Measurements from ENCODE around the gene MYL9.

Gene MYL9

DNA sequence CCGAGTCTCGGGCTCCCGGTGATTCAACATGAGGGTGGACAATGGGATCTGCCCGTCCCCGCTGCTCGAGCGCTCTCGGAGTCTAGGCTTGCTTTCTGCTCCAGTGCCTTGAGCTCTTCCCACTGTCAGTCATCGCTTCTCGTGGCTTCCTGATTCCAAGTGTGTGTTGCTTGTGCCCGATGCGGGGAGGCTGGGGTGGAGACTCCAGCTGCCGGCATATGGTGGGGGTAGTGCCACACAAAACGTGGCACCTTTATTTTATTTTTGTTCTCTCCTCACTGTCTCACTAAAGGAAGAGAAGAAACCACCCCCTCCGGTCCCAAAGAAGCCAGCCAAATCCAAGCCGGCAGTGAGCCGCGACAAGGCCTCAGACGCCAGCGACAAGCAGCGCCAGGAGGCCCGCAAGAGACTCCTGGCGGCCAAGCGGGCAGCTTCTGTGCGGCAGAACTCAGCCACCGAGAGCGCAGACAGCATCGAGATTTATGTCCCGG is 14.8 kb upstream of the MYL9 start:
- peak in 1 of 2 experiments; percentile 41 for DNase-seq

DNA sequence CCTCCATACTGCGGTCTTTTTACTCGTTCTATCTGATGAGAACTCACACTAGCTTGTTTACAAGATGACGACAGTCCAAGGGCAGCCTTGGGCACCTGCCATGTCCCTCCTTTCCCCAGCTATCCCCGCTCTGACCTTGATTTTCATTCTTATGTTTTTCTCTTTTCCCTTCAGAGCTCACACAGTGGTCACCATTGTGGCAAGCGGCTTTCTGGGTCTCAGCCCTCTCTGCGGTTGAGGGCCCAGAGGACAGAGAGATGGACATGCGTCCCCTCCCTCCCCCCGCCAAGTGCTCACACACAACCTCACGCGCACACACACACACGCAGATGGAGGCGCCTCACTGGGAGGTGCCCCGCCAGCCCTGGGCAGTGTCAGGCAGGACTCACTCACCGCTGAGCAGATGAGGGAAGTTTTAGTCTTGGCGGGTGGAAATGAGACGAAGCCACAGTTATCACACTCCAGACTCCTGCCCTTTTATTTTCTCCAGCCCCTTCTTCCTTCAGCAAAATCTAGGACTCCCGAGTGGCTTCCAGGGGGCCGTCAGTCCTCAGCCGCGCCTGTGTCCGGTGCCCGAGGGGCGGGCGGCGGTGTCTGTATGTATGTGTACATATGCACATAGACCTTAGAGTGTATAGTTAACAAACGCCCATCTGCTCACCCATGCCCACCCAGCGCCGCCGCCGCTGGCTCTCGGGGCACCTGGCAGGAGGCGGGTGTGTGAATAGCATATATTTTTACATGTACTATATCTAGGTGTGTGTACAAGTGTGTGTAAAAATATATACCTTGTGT is 13.8 kb upstream of the MYL9 start:
- DNase-seq, result no peak

DNA sequence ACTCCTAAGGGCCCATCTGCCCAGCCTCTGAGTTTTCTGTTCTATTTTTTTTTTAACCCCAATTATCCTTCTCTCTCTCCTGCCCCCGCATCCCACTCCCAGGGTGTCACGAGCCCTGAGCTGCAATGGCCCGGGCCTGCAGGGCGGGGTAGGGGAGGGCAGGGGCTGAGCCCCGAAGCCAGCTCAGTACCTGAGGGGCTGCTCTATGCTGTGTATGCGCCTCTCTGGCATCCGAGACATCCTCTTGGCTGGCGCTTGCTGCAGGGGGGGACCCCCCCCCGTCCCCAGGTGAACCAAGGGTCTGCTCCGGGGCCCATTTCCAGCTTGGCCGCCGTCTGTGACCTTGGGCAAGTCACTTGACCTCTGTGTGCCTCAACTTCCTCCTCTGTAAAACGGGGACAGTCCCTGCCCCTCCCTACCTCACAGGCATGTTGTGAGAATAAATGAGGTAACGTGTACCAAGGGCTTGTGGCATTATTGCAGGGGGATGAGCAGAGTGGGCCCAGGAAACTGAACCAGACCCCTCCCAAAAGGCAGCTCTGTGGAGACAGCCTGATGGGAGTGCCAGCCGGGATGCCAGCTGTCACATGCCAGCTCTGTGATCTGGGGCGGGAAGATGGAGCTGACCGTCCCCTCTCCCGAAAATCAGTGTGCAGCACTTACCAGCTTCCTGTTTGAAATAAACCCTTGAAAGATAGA is 13.0 kb upstream of the MYL9 start:
- no peak for DNase-seq

- no peak for DNase-seq
Measured at GRCh38 chr20:36528875-36529417, 12.4 kb upstream of the MYL9 start.

- DNase-seq, result no peak
Measured at GRCh38 chr20:36532388-36532787, 8.9 kb upstream of the MYL9 start.

DNA sequence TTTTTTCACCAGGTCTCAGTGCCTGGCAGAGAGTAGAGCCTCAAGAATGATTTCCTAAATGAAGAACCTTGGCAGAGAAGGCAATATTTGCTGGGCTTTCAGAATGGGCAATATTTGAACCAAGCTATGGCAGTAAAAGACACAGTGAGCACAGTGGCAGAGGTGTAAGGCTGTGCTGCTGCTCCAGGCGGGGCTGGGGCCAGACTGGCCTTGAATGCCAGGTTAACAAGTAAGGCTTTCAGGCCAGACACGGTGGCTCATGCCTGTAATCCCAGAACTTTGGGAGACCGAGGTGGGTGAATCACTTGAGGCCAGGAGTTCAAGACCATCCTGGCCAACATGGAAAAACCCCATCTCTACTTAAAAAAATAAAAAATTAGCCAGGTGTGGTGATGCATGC is 8.5 kb upstream of the MYL9 start:
- DNase-seq, result no peak

- no peak for DNase-seq
Measured at GRCh38 chr20:36538026-36538722, 3.1 kb upstream of the MYL9 start.

- no peak for DNase-seq
Measured at GRCh38 chr20:36540551-36541211, 638 bp upstream of the MYL9 start.

- no peak for DNase-seq
Measured at GRCh38 chr20:36541768-36542488, 609 bp downstream of the MYL9 start.

GRCh38 chr20:36542516-36543183 is 1.3 kb downstream of the MYL9 start:
- DNase-seq, result no peak

DNA sequence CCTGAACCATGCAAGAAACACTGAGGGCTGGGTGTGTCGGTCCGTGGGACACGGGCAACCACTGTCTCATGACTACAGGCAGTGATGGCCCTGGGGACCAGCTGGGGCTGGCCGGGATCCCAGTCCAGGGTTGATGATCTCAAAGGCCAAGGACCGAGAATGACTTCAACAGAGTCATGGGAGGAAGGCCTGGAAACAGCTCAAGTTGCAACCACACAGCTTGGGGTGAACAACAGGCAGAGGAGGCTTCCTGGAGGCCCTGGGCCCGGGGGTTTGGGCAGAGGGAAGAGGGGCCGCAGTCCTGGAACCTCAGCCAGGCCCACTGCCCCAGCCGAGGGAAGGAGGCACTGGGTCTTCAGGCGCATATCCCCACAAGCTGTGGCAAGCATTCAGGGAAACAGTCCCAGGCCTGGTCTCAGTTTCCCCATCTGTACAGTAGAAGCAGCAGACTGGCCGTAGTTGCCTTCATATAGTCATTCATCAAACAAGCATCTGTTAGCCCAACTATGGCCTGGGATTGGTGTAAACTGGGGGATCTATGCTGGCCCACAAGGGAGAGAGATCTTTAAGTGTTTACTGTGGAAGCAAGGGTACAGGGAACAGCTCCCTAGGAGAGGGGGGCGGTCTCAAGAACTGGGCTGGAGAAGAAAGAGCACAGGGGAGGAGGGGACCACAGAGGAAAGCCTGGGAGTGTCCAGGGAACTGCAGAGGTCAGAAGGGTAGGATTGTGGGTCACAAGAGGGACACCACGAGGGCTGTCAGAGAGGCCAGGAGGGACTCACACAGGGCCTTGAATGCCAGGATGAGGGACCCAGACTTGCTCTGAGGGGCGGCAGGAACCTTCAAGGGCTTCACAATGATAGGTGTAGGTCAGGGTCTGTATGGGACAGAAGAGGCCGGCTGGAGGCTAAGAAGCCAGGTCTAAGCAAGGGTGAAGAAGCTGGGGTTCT is 2.1 kb downstream of the MYL9 start:
- DNase-seq, result no peak

DNA sequence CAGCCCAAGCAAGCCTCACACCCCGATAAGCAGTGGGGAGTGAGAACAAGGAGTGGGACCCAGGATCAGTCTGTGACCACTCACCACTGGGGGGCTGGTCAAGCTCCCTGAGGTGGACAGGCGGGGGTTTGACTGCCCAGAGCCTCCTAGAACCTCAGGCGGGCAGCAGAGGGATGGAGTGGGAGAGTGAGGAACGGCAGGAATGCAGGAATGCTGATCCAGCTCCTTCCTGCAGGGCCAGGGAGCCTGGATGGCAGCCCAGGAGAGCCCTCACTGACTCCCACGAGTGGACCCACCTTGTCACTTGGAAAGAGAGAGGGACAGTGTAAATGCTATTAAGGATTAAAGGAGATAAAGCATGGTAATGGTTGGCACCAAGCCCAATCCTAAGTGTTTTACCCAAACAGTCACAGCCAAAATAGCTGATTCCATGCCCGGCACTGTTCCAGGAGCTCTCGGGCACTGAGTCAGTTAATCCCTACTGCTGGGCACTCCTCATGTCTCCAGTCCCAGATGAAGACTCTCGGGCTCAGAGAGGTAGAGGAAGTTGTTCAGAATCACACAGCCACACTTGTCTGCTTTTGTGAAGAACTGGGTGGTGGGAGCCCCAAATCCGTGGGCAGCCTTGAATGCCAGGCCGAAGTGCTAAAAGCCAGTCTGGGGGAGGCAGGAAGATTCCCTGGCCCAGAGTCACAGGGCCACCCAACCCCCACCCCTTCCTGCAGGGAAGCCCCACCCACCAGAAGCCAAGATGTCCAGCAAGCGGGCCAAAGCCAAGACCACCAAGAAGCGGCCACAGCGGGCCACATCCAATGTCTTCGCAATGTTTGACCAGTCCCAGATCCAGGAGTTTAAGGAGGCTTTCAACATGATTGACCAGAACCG is 3.1 kb downstream of the MYL9 start:
- DNase-seq, result no peak

DNA sequence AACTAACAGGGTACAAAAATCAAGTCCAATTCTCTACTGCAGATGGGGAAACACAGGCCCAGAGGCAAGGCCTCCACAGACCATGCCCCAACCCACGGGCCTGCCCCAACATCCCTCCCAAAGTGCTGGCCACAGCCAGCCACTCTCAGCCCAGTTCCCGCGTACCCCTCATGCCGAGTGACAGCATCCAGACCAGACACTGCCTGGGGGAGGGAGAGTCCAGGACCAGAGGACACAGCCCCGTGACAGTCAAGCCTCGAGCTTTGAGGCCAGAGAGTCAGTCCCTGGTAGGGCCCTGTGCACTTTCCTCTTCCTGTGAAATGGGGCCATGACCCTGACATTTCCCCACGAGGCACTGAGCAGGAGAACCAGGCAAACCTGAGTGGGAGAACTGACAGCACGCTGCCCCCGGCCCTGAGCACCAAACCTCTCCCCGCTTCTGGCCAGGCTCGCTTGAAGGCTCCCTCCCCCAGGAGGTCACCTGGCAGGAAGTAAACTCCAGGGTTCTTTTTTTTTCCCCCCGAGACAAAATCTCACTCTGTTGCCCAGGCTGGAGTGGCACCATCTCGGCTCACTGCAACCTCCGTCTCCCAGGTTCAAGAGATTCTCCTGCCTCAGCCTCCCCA is 4.9 kb downstream of the MYL9 start:
- DNase-seq, result no peak

- DNase-seq, result no peak
Measured at GRCh38 chr20:36547186-36548005, 6.1 kb downstream of the MYL9 start.

DNA sequence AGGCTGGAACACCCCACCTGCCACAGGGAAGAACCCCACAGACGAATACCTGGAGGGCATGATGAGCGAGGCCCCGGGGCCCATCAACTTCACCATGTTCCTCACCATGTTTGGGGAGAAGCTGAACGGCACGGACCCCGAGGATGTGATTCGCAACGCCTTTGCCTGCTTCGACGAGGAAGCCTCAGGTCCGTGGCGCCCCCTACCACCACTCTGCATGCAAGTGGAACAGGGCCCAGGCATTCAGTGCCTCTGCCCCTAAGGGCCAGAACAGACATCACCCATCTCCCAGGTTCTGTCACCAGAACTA is 6.6 kb downstream of the MYL9 start:
- DNase-seq, result no peak

GRCh38 chr20:36548704-36549627 is 7.6 kb downstream of the MYL9 start:
- no peak for DNase-seq

- DNase-seq, result no peak
Measured at GRCh38 chr20:36549628-36549941, 8.3 kb downstream of the MYL9 start.

All from cerebellar nuclear complex (tissue), 1 donor.